Effector memory CD4-positive, alpha-beta T cell (primary cell): ENCODE results near the gene ALDH5A1.

Source experiments
- DNase-seq, 3 donors: peaks; one replicate each; pipeline ENCODE4 v3.0.0-alpha.2; 2020
- H3K27ac ChIP-seq: 2 replicates; pipeline ENCODE4 v1.7.0; 2013; ENCODE audit warnings: mild to moderate bottlenecking, low read length, moderate library complexity; ENCODE audit not compliant: insufficient read depth, poor library complexity, severe bottlenecking
- H3K27me3 ChIP-seq: replicated peaks from 2 replicates; pipeline ENCODE4 v1.7.0; 2013; ENCODE audit warnings: mild to moderate bottlenecking, low read length; ENCODE audit not compliant: insufficient read depth, control insufficient read depth, poor library complexity, severe bottlenecking
- H3K36me3 ChIP-seq: 2 replicates; pipeline ENCODE4 v1.7.0; 2013; ENCODE audit warnings: mild to moderate bottlenecking, low read length, moderate library complexity; ENCODE audit not compliant: control insufficient read depth, insufficient read depth
- H3K4me1 ChIP-seq: 2 replicates; pipeline ENCODE4 v1.7.0; 2013; ENCODE audit warnings: low read length, mild to moderate bottlenecking; ENCODE audit not compliant: control insufficient read depth, insufficient read depth, poor library complexity, severe bottlenecking
- H3K4me3 ChIP-seq: 2 replicates; pipeline ENCODE4 v1.7.0; 2013; ENCODE audit warnings: low read length, low read depth, mild to moderate bottlenecking; ENCODE audit not compliant: insufficient read depth, poor library complexity, severe bottlenecking
- H3K9me3 ChIP-seq: 2 replicates; pipeline ENCODE4 v1.7.0; 2013; ENCODE audit warnings: mild to moderate bottlenecking, low read length, moderate library complexity; ENCODE audit not compliant: control insufficient read depth
- total RNA-seq, 3 donors: gene quantifications; one replicate each; lab custom pipeline; 2026; lab: John Stamatoyannopoulos, UW

The ALDH5A1 gene
- total RNA-seq, result 8.9 to 15.1 (median 11.6) reads per million in 3 donors

DNA sequence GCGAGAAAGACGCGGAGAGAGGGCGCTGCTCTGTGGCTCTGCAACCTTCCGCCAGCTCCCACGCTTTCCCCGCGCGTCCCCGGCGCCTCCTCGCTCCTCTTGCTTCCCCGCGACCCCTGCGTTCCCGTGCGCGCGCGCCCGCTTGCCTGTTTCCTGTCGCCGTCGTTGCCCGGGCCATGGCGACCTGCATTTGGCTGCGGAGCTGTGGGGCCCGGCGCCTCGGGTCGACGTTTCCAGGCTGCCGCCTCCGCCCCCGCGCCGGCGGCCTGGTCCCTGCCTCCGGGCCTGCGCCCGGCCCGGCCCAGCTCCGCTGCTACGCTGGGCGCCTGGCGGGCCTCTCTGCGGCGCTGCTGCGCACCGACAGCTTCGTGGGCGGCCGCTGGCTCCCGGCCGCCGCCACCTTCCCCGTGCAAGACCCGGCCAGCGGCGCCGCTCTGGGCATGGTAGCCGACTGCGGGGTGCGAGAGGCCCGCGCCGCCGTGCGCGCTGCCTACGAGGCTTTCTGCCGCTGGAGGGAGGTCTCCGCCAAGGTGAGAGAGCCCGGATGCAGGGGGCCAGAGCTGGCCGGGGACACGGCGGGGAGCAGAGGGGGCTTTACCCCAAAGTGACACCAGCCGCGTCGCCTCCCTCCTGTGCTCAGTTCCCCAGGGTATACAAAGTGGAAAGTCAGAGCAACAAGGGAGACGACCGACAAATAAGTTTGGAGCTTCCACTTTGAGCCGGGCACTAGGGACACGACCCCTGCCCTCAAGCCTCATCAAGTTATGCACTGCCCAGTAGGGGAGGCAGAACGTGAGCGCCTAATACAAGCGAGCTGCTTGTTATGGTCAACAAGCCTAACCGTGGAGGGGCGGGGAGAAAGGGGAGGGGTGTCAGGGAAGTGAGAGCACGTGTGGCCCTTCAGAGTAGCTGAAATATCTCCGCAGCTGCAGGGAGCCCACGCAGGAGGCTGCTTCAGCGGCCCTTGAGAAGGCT is at the start of gene ALDH5A1:
TSS of gene ALDH5A1 (plus strand) at position 149 of the 975 bp plus-strand sequence. CDS start at position 177, 28 bp downstream.
- Histone ChIP-seq H3K4me3 (peak within 1 kb of the TSS; percentile 76), H3K9me3 (no peaks in the 10 kb centered on the region), H3K4me1 (peaks cover 6% of the 10 kb centered on the region), H3K36me3 (no peaks in the 10 kb centered on the region), H3K27ac (peak within 1 kb of the TSS; percentile 36), H3K27me3 (no peaks in the 10 kb centered on the region)
- peak; percentile 36 to 57 (median 48) for DNase-seq

DNA sequence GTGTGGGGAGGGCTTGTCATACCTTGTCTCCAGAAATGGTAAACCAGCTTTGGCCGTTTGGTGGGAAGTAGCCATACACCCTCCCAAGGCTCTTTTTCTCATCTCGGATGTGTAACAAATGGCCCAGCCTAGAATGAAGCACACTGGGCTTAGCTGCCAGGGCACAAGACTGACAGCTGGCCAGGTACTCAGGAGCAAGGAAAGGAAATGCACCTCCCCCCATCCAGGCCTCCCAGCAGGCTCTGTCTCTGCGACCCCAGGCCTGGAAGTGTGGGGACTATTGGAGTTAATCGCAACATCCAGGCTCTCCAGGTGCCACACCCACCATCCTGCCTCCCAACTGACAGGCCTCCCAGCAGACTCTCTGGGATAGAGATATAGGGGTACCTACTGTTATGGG is 49.1 kb upstream of the ALDH5A1 start:
- H3K27ac ChIP-seq, result no peak overlapping the region
- H3K9me3 ChIP-seq, result no peaks in the 10 kb centered on the region
- H3K36me3 ChIP-seq, result no peaks in the 10 kb centered on the region
- no peaks in the 10 kb centered on the region for H3K4me1 ChIP-seq
- no peaks in the 10 kb centered on the region for H3K27me3 ChIP-seq
- no peak overlapping the region for H3K4me3 ChIP-seq
- DNase-seq, result no peak

DNA sequence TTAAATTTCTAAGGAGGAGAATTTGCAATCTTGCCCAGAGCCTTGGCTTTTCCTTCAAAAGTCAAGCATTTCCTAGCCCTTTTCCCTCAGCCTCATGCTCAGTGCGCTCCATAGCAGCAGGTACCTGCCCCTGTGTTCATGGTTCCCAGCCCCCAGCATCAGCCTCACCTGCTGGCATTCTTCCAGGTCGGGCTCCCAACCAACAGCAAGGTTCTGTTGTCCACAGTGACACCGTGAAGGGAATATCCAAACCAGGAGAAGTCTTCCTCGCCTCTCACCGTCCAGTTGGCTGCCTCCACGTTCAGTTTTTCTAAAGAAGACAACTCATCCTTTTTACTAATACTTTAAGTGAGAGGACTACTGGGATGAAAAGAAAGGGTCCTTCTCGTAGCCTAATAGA is 48.1 kb upstream of the ALDH5A1 start:
- no peak for DNase-seq
- H3K27ac ChIP-seq, result no peak overlapping the region
- H3K36me3 ChIP-seq, result no peaks in the 10 kb centered on the region
- no peaks in the 10 kb centered on the region for H3K9me3 ChIP-seq
- H3K4me3 ChIP-seq, result no peak overlapping the region
- H3K27me3 ChIP-seq, result no peaks in the 10 kb centered on the region
- no peaks in the 10 kb centered on the region for H3K4me1 ChIP-seq

DNA sequence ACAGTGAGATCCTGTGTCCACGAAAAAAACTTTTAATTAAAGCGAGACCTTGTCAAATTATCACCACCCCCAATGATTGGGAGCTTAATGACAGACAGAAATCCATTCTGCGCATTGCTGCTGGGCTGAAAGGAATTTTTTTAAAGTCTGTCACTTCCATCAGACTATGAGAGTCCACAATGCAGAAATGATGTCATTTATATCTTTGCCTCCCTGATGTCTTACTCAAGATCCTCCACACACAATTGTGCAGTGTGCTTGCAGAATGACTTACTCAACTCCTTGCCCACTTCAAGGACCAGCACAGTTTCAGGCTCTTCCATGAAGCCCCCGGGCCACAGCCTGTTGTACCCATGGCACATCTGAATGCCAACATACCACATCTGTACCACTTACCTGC is 46.4 kb upstream of the ALDH5A1 start:
- no peak overlapping the region for H3K27ac ChIP-seq
- no peaks in the 10 kb centered on the region for H3K27me3 ChIP-seq
- DNase-seq, result no peak
- H3K36me3 ChIP-seq, result no peaks in the 10 kb centered on the region
- no peak overlapping the region for H3K4me3 ChIP-seq
- H3K9me3 ChIP-seq, result no peaks in the 10 kb centered on the region
- H3K4me1 ChIP-seq, result no peaks in the 10 kb centered on the region

DNA sequence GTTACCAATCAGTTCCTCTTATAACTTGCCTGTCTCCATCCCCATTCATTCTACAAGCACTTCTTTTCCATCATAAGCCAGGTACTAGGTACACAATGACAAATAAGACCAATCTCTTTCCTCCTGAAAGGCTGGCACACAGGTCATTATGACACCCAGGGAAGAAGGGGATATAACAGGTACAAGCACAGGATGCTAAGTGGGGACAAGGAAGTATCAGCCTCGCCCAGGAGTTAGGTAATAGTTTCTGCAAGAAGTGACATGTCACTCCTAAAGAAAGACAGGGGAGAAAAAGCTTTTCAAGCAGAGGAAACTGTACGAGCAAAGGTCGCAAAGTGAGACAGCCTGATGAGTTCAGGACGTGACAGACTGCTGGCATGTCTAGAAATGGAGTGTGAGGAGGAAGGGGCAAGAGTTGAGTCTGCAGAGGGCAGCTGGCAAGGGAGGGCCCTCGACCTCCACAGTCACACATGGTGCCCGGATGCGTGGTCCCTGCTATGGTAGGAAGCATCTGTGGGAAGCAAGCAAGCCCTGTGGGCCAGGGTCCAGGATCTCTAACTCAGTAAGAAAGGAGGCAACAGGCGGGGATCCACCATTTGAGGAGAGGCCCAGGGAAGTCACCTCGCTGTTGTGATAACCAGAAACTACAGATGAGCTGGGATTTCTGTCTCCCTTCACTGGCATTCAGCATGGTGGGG is 45.8 kb upstream of the ALDH5A1 start:
- H3K27me3 ChIP-seq, result no peaks in the 10 kb centered on the region
- H3K27ac ChIP-seq, result no peak overlapping the region
- H3K4me1 ChIP-seq, result no peaks in the 10 kb centered on the region
- no peak for DNase-seq
- no peak overlapping the region for H3K4me3 ChIP-seq
- no peaks in the 10 kb centered on the region for H3K36me3 ChIP-seq
- H3K9me3 ChIP-seq, result no peaks in the 10 kb centered on the region

DNA sequence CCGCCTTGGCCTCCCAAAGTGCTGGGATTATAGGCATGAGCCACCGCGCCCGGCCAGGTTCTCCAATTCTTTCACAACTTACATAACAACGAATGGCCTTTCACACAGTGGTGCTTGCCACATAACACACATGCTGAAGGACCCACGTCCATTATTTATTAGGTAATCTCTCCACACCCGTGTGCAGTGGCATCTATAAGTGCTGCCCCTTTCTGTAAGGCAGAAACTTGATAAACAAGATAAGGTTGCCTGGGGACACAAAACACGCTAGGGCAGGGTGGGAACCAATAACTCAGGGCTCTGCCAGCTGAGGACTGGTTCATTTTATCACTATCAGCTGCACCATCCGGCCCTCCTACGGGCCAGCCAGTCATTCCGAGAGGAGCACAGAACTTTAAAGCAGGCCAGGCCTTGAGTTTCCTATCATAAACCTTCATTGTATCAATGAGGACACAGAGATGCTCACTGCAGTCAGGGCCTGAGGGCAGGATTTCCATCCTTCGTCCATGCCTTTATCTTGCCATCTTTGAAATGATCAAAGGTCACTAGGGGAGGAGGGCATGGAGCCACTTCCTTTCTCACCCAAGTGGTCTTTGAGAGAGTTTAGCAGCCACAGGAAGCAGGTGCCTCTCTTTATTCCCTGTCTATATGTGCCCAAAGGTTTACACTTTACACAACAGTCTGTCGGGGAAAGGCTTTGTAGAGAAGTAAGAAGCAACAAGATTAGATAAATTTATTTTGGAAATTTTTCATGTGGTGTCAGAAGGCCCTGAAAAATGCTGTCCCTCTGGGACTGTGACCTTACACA is 43.0 kb upstream of the ALDH5A1 start:
- DNase-seq, result no peak
- Histone ChIP-seq H3K27me3 (no peaks in the 10 kb centered on the region), H3K9me3 (no peaks in the 10 kb centered on the region), H3K4me1 (no peaks in the 10 kb centered on the region), H3K4me3 (no peak overlapping the region), H3K27ac (no peak overlapping the region), H3K36me3 (no peaks in the 10 kb centered on the region)

DNA sequence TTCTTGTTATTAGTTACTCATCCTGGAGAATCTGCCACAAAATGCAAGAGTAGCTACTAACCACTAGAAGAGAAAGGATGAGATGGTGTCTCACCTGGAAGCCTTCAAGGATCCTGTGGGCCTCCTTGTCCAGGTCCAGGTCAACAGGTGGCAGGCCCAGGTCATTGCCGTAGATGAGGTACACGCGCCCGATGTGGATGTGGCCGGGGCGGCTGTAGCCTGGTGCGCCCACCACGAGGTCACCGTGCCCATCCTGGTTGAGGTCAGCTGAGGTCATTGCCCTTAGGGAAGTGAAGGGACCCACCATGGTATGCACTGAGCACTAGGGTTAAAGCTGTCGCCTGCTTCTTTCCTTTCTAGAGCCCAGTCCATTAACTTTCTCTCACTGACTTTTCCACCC is 40.8 kb upstream of the ALDH5A1 start:
- DNase-seq, result no peak
- Histone ChIP-seq H3K4me1 (no peaks in the 10 kb centered on the region), H3K36me3 (no peaks in the 10 kb centered on the region), H3K27ac (no peak overlapping the region), H3K27me3 (no peaks in the 10 kb centered on the region), H3K4me3 (no peak overlapping the region), H3K9me3 (no peaks in the 10 kb centered on the region)

DNA sequence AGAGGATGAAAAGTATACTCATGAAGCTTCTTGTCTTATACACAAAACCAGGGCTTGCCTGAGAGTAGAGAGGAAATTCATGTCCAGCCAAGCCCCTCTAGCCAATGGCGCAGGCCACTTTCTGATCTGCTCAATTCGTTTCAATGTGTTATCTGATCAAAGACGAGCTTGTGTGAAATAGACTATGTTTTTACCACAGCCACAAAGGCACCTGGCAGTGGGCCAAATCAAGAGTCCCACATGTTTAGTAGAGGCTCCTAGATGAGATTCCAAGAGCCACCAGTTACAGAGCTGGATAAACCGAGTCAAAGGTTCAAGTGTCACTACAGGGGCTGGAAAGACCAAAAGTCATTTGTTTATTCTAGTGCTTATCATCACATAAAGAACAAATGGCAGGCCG is 40.3 kb upstream of the ALDH5A1 start:
- no peaks in the 10 kb centered on the region for H3K4me1 ChIP-seq
- H3K36me3 ChIP-seq, result no peaks in the 10 kb centered on the region
- no peak for DNase-seq
- H3K4me3 ChIP-seq, result no peak overlapping the region
- no peaks in the 10 kb centered on the region for H3K9me3 ChIP-seq
- H3K27ac ChIP-seq, result no peak overlapping the region
- no peaks in the 10 kb centered on the region for H3K27me3 ChIP-seq

DNA sequence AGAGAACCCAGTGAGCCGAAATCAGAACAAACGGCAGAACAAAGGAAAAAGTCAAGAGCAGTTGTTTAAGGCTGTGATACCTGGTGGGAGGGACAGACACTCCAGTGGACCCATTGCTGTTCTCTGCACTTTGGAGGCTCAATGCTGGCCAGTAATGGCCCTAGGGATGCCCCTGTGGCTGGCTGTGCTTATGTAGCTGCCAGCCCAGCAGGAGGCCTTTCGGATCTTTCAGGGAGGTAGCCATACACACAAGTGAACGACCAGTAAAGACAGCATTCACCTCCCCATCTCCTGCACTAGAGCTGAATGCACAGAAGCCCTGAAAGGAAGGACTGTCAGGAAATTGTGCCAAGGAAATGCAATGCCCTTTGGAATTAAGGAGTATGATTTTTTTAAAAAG is 39.7 kb upstream of the ALDH5A1 start:
- no peak overlapping the region for H3K27ac ChIP-seq
- H3K4me3 ChIP-seq, result no peak overlapping the region
- no peak for DNase-seq
- H3K9me3 ChIP-seq, result no peaks in the 10 kb centered on the region
- no peaks in the 10 kb centered on the region for H3K4me1 ChIP-seq
- H3K27me3 ChIP-seq, result no peaks in the 10 kb centered on the region
- no peaks in the 10 kb centered on the region for H3K36me3 ChIP-seq
